NCI-H2107 (cell line): ENCODE data around the gene PPP1R1B.

Source experiments
- DNase-seq: peaks from one replicate; lab custom pipeline; 2025; lab: John Stamatoyannopoulos, UW

Gene PPP1R1B

GRCh38 chr17:39600288-39600996, 26.3 kb upstream of the PPP1R1B start:
- no peak for DNase-seq

- no peak for DNase-seq
Observed at GRCh38 chr17:39600997-39601597, 25.7 kb upstream of the PPP1R1B start.

- no peak for DNase-seq
Observed at GRCh38 chr17:39601758-39602532, 24.8 kb upstream of the PPP1R1B start.

- DNase-seq = no peak
Observed at GRCh38 chr17:39602533-39603303, 24.0 kb upstream of the PPP1R1B start.

GRCh38 chr17:39603304-39604016, 23.3 kb upstream of the PPP1R1B start:
- no peak for DNase-seq

GRCh38 chr17:39604911-39605491, 21.8 kb upstream of the PPP1R1B start:
- no peak for DNase-seq

GRCh38 chr17:39605492-39606433, 21.0 kb upstream of the PPP1R1B start:
- no peak for DNase-seq

- DNase-seq = no peak
Observed at GRCh38 chr17:39606434-39607056, 20.2 kb upstream of the PPP1R1B start.

- DNase-seq = no peak
Observed at GRCh38 chr17:39607057-39607850, 19.5 kb upstream of the PPP1R1B start.

- no peak for DNase-seq
Observed at GRCh38 chr17:39607851-39608130, 19.0 kb upstream of the PPP1R1B start, which contains the start of gene NEUROD2. Gene NEUROD2 (minus strand): TSS chr17:39607920. CDS start chr17:39606599, 1,321 bp downstream.

- DNase-seq = no peak
Observed at GRCh38 chr17:39608142-39608981, 18.4 kb upstream of the PPP1R1B start.

- DNase-seq = no peak
Observed at GRCh38 chr17:39609416-39610025, 17.2 kb upstream of the PPP1R1B start.

- no peak for DNase-seq
Observed at GRCh38 chr17:39611401-39612112, 15.2 kb upstream of the PPP1R1B start.

GRCh38 chr17:39612291-39612894, 14.4 kb upstream of the PPP1R1B start:
- DNase-seq = no peak

GRCh38 chr17:39612935-39613464, 13.8 kb upstream of the PPP1R1B start:
- DNase-seq = no peak

- DNase-seq = no peak
Observed at GRCh38 chr17:39614545-39615157, 12.1 kb upstream of the PPP1R1B start.
